ENCODE data around the gene UBE2E3.
A peak's percentile ranks its signal among the peaks of the same experiment; 100 is the strongest.
"Not testable (repeated sequence)": the region's sequence is repeated elsewhere in the genome, so short reads cannot be mapped to it uniquely, and the experiment has no call there.

The UBE2E3 gene

GRCh38 chr2:180980106-180980942 is at the start of gene UBE2E3:
Gene UBE2E3, plus strand, starts transcription at chr2:180980605. Its CDS starts 1,438 bp downstream, at chr2:180982043.
- peak; percentile 94 for DNase-seq (ENCODE audit: low read depth, low spot score)

DNA sequence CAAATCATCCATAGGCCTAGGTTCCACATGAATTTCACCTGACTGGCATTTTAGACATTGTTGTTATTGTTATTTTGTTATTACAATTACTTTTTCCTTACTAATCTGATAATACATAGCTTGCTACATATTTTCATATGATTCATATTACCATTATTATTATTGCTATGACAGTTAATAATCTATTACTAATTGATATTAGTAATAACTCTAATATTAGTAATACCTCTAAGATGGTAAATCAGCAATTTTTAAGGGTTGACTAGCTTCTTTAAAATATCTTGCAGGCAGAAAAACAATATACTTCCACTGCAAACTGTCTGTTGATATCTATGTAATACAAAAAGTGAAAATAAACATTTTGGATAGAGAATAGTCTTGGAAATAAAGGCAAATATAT is 48.6 kb upstream of the UBE2E3 start:
- DNase-seq (ENCODE audit: low read depth, low spot score): no peak

GRCh38 chr2:180933332-180933731 is 47.1 kb upstream of the UBE2E3 start:
- DNase-seq (ENCODE audit: low read depth, low spot score): no peak

GRCh38 chr2:180934911-180935310 is 45.5 kb upstream of the UBE2E3 start:
- DNase-seq (ENCODE audit: low read depth, low spot score): no peak

- DNase-seq (ENCODE audit: low read depth, low spot score): not testable (repeated sequence)
These were observed 42.9 kb upstream of the UBE2E3 start for GRCh38 chr2:180937480-180937879.

GRCh38 chr2:180938451-180938850 is 42.0 kb upstream of the UBE2E3 start:
- no peak for DNase-seq (ENCODE audit: low read depth, low spot score)

DNA sequence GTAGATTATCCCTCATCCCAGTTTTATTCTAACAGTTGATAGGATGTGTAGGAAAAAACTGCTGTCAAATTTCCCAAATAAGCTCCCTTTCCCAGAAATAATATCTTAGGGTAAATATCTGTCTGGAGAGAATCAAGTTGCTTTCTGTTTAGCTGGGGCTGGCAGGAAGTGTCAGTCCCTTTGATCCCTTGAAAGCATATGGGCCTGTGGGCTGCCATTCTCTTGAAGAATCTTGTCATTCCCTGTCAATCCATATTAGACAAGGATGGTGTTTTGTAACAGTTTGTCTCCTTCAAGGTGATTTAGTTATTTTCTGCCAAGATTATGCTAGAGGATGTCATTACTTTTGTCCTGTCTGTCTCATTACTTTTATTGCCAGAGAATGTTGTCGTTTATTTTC is 37.1 kb upstream of the UBE2E3 start:
- no peak for DNase-seq (ENCODE audit: low read depth, low spot score)

GRCh38 chr2:180944372-180944771 is 36.0 kb upstream of the UBE2E3 start:
- DNase-seq (ENCODE audit: low read depth, low spot score): no peak

- DNase-seq (ENCODE audit: low read depth, low spot score): no peak
These were observed 33.2 kb upstream of the UBE2E3 start for GRCh38 chr2:180947208-180947689.

- DNase-seq (ENCODE audit: low read depth, low spot score): no peak
These were observed 30.5 kb upstream of the UBE2E3 start for GRCh38 chr2:180949896-180950295.

- no peak for DNase-seq (ENCODE audit: low read depth, low spot score)
These were observed 28.3 kb upstream of the UBE2E3 start for GRCh38 chr2:180952082-180952481.

DNA sequence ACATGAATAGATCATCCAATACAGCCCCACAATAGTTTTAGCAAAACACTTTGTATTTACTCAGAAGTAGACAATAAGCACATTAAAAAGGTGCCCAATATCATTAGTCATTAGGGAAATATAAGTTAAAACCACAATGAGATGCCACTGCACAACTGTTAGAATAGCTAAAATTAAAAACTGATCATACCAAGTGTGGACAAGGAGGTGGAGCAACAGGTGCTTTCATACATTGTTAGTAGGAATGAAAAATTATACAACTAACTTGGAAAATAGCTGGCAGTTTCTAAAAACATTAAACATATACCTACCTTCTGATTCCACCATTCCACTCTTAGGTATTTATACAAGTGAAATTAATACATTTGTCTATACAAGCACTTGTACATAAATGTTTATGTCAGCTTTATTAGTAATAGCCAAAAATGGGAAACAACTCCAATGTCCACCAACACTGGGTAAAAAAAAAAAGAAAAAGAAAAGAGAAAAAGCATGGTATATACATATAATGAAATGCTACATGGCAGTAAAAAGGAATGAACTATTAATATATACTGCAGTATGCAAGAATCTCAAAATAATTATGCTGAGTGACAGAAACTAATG is 27.6 kb upstream of the UBE2E3 start:
- no peak for DNase-seq (ENCODE audit: low read depth, low spot score)

DNA sequence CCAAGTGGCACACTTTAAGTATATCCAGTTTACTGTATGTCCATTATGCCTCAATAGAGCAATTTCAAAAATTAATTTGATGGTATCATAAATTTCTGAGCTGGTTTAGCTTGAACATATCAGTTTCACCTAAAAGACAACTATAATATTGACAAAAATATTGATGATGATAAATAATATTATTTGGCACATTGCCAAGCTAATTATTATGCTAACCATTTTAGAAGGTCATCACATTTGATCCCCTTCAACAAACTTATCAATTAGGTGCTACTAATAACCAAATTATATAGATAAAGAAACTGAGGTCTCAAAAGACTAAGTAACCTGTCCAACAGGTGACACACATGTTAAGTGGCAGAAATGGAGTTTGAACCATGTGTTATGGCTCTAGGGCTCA is 26.9 kb upstream of the UBE2E3 start:
- no peak for DNase-seq (ENCODE audit: low read depth, low spot score)

GRCh38 chr2:180955101-180955500 is 25.3 kb upstream of the UBE2E3 start:
- DNase-seq (ENCODE audit: low read depth, low spot score): no peak

GRCh38 chr2:180959787-180960186 is 20.6 kb upstream of the UBE2E3 start:
- no peak for DNase-seq (ENCODE audit: low read depth, low spot score)

DNA sequence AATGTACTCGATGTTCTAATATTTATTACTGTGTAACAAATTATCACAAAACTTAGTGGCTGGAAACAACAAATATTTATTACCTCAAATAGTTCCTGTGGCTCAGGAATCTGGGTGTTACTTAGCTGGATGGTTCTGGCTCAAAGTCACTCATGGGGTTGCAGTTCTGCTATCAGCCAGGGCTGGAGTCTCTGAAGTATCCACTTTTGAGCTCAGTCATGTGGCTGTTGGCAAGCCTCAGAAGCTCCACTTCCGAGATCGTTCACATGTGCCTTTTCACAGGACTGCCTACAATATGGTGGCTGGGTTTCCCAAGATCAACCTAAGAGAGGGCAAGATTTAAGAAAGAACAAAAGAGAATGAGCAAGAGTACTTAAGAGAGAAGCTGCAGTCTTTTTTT is 19.4 kb upstream of the UBE2E3 start:
- DNase-seq (ENCODE audit: low read depth, low spot score): no peak

DNA sequence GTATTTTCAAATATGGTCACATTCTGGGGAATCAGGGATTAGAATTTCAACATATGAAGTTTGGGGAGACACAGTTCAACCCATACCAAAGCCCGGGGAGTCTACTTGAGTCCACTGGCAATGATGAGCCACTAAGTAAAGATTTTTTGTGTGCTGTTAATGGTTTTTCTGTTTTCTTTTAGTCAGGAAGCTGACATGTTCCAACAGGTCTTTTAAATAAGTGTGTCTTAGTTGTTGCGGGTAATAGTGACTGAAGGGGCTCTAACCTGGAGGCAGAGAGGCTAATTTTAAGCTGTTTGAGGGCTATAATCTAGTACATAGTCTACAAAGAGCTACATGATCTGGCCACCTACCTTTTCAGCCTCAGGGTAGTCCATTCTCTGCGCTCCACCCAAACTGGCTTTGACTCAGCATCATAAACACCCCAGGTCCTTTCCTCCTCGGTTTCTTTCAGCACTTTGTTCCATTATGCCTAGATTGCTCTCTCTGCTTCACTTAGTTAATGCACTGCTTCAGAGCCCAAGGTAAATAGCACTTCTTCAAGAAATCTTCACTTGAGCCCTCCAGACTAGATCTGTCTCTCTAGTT is 17.6 kb upstream of the UBE2E3 start:
- no peak for DNase-seq (ENCODE audit: low read depth, low spot score)

- no peak for DNase-seq (ENCODE audit: low read depth, low spot score)
These were observed 14.0 kb upstream of the UBE2E3 start for GRCh38 chr2:180966378-180966777.

DNA sequence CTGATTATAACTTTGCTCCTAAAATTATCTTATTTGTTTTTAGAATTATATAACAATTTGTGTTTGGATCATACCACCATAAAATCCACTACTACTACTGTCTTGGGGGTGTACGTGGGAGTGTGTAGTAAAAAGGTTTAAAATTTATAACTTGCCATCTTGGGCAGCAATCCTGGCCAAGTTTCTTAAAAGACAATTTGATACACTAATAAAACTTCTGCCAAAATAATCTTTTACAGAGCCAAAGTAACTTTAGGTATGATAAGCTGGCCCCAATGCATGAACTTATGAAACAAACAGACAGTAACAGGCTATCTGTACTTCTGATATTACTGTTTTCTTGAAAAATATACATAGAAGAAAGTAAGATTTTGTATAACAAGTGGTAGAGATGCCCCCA is 11.3 kb upstream of the UBE2E3 start:
- no peak for DNase-seq (ENCODE audit: low read depth, low spot score)

GRCh38 chr2:180970016-180970415 is 10.4 kb upstream of the UBE2E3 start:
- no peak for DNase-seq (ENCODE audit: low read depth, low spot score)

GRCh38 chr2:180971811-180972210 is 8.6 kb upstream of the UBE2E3 start:
- DNase-seq (ENCODE audit: low read depth, low spot score): no peak

DNA sequence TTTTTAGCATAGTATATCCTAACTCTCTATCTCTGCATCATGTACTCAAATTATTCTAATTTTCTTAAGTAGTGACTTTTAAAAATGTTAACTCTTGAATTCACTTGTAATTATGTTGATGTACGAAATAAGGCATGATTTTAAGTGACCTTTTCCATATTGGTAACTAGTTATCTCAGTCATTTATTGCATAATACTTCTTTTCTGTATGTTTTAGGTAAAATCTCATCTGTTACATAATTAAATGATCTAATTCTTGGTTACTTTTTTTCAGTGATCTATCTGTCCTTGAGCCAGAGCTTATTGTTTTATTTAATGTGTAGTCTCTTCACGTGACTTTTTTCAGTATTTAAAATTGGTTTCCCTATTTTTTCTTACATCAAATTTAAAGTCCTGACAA is 4.8 kb upstream of the UBE2E3 start:
- no peak for DNase-seq (ENCODE audit: low read depth, low spot score)

Data from astrocyte of the hippocampus (primary cell).